Measurements from ENCODE around the gene USP19. TPM values are rescaled to one million over a fixed set of nuclear protein-coding genes. Genes with fewer than 3 reads are reported as not detected.
A peak's percentile ranks its signal among the peaks of the same experiment; 100 is the strongest.

Gene USP19
- total RNA-seq, 4 donors from 2014 or later, result 71.6 to 151 (median 77.4) TPM

GRCh38 chr3:49132073-49132436 is 11.4 kb upstream of the USP19 start:
- TF ChIP-seq POLR2A (IDR thresholded peaks at IDR 0.05), result no peak
- TF ChIP-seq, protein P1, sequence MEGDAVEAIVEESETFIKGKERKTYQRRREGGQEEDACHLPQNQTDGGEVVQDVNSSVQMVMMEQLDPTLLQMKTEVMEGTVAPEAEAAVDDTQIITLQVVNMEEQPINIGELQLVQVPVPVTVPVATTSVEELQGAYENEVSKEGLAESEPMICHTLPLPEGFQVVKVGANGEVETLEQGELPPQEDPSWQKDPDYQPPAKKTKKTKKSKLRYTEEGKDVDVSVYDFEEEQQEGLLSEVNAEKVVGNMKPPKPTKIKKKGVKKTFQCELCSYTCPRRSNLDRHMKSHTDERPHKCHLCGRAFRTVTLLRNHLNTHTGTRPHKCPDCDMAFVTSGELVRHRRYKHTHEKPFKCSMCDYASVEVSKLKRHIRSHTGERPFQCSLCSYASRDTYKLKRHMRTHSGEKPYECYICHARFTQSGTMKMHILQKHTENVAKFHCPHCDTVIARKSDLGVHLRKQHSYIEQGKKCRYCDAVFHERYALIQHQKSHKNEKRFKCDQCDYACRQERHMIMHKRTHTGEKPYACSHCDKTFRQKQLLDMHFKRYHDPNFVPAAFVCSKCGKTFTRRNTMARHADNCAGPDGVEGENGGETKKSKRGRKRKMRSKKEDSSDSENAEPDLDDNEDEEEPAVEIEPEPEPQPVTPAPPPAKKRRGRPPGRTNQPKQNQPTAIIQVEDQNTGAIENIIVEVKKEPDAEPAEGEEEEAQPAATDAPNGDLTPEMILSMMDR (IDR thresholded peaks at IDR 0.05), result no peak
- DNase-seq (ENCODE audit: low spot score in 2 of 2), result no peak
- intact Hi-C loops (cut with DNase I; ENCODE audit: low total_unique reads), result no loop called here
- H3K4me3 ChIP-seq (ENCODE audit: low read depth, poor library complexity, severe bottlenecking), result peak overlapping the region; percentile 38
- 22 to 28% methylated on average over 9 of the region's 9 CpGs for WGBS, 2 donors

GRCh38 chr3:49131576-49131975 is 11.0 kb upstream of the USP19 start:
- 92 to 94% methylated on average over 5 to 6 of the region's 6 CpGs for WGBS, 2 donors
- intact Hi-C loops (cut with DNase I; ENCODE audit: low total_unique reads), result no loop called here
- TF ChIP-seq, protein P1 (IDR thresholded peaks at IDR 0.05), result no peak
- TF ChIP-seq POLR2A (IDR thresholded peaks at IDR 0.05), result no peak
- no peak overlapping the region for H3K4me3 ChIP-seq (ENCODE audit: low read depth, poor library complexity, severe bottlenecking)
- DNase-seq (ENCODE audit: low spot score in 2 of 2), result no peak

GRCh38 chr3:49131040-49131439 is 10.4 kb upstream of the USP19 start:
- intact Hi-C loops (cut with DNase I; ENCODE audit: low total_unique reads), result no loop called here
- no peak overlapping the region for H3K4me3 ChIP-seq (ENCODE audit: low read depth, poor library complexity, severe bottlenecking)
- WGBS, 2 donors, result 72% methylated on average over 12 of the region's 12 CpGs
- DNase-seq (ENCODE audit: low spot score in 2 of 2), result no peak
- no peak for TF ChIP-seq POLR2A (IDR thresholded peaks at IDR 0.05)
- TF ChIP-seq, protein P1 (IDR thresholded peaks at IDR 0.05), result no peak

DNA sequence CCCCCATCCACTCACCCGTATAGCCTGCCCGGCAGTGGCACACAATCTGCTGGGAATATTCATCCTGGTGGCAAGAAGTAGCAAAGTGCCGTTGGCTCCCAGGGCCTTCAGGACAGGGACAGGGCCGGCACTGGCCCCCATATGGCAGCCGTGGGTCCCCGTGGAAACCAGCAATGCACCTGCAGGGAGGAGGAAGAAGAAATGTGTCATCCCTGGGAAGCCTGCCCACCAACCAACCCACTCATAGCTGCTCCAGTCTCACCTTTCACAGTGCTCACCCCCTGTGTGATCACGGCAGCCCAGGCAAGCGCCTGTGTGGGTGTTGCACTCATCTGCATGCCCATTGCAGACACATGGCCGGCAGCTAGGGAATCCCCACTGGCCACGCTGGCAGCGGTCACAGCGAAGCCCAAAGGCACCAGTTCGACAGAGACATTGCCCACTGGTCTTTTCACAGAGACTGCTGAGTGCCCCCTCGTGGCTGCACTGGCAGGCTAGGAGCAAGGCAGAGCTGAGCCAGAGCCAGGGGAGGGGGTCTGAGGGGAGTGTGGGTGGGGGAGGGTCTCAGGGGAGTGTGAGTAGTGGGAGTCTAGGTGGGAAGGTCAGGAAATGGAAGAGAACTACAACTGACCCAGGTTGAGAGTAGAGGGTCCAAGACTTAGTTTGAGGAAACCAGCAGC is 4.5 kb upstream of the USP19 start:
- H3K4me3 ChIP-seq (ENCODE audit: low read depth, poor library complexity, severe bottlenecking), result no peak overlapping the region
- 82 to 84% methylated on average over 11 to 14 of the region's 14 CpGs for whole genome bisulfite sequencing, 2 donors
- TF ChIP-seq POLR2A (IDR thresholded peaks at IDR 0.05), result no peak
- TF ChIP-seq, protein P1 (IDR thresholded peaks at IDR 0.05), result no peak
- intact Hi-C loops (cut with DNase I; ENCODE audit: low total_unique reads), result no loop called here
- DNase-seq (ENCODE audit: low spot score in 2 of 2), result no peak

GRCh38 chr3:49124203-49124602 is 3.6 kb upstream of the USP19 start:
- no peak overlapping the region for H3K4me3 ChIP-seq (ENCODE audit: low read depth, poor library complexity, severe bottlenecking)
- no peak for DNase-seq (ENCODE audit: low spot score in 2 of 2)
- intact Hi-C loops (cut with DNase I; ENCODE audit: low total_unique reads), result no loop called here
- 89 to 92% methylated on average over 2 to 7 of the region's 7 CpGs for WGBS, 2 donors
- no peak for TF ChIP-seq POLR2A (IDR thresholded peaks at IDR 0.05)
- TF ChIP-seq, protein P1 (IDR thresholded peaks at IDR 0.05), result no peak

DNA sequence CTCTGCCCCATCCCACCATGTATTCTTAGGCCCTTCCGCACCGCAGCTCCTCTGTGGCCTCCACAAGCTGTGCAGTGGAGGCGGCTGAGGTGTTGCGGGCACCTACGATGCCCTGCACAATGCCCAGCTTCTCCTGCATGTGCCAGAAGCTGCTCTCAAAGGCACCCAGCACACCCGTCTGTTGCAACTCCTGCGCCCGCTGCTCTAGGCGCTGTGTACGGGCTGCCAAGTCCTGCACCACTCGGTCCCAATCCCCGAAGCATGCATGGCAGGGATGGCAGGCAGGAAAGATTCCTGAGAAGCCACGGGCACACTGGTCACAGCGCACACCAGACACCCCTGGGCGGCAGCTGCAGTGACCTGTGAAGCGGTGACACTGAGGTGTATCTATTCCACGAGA is 3.1 kb upstream of the USP19 start:
- no peak for TF ChIP-seq POLR2A (IDR thresholded peaks at IDR 0.05)
- TF ChIP-seq, protein P1 (IDR thresholded peaks at IDR 0.05), result no peak
- no peak for DNase-seq (ENCODE audit: low spot score in 2 of 2)
- 89 to 92% methylated on average over 15 to 17 of the region's 17 CpGs for WGBS, 2 donors
- H3K4me3 ChIP-seq (ENCODE audit: low read depth, poor library complexity, severe bottlenecking), result no peak overlapping the region
- intact Hi-C loops (cut with DNase I; ENCODE audit: low total_unique reads), result no loop called here

All from lower leg skin (tissue), 4 donors.